NCI-H446 treated with DMSO at 0.1 percent for 48 hours (cell line): ENCODE data around the gene PLS1.

Experiments
- DNase-seq: peaks from one replicate; lab custom pipeline; 2025; lab: John Stamatoyannopoulos, UW

PLS1 gene

DNA sequence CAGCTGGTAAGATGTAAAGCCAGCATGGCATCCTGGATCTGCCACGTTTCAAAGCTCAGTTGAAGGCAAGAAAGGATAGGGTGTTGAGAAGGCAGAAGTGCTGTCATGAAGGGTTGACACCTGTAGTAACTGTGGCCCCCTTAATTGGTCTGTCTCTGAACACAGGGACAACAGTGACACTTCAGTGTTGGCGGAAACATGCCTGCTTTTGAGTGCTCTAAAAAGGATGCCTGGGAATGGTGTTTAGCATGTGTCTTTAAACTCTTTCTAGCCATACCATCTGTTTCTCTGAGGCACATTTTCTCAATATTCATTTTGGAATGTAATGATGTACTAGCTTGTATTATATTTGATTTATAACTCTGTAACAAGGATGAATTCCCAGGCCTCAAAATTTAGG, 42.1 kb downstream of the PLS1 start:
- DNase-seq, result no peak

DNA sequence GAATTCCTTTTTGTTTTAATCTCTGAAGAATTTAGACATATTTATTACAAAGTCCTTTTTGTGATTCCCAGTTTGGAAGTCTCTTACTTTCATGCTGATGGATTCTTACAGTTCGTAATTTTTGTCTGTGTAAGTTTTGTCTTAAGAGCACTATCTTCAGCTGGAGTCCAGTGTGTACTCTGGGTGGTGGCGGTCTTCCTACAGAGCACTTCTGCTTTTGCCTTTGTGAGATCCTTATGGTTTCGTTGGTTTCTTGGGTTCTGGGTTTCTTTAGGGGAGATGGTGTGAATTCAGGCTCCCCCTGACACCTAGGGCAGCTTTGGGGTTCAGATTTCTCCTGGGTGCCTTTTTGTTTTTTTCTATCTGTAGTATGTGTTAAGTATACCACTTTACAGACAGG, 45.3 kb downstream of the PLS1 start:
- no peak for DNase-seq

- no peak for DNase-seq
These were observed 46.8 kb downstream of the PLS1 start for GRCh38 chr3:142642956-142643355.

- no peak for DNase-seq
These were observed 48.3 kb downstream of the PLS1 start for GRCh38 chr3:142644502-142644901.

GRCh38 chr3:142645236-142645793, 49.1 kb downstream of the PLS1 start:
- no peak for DNase-seq

DNA sequence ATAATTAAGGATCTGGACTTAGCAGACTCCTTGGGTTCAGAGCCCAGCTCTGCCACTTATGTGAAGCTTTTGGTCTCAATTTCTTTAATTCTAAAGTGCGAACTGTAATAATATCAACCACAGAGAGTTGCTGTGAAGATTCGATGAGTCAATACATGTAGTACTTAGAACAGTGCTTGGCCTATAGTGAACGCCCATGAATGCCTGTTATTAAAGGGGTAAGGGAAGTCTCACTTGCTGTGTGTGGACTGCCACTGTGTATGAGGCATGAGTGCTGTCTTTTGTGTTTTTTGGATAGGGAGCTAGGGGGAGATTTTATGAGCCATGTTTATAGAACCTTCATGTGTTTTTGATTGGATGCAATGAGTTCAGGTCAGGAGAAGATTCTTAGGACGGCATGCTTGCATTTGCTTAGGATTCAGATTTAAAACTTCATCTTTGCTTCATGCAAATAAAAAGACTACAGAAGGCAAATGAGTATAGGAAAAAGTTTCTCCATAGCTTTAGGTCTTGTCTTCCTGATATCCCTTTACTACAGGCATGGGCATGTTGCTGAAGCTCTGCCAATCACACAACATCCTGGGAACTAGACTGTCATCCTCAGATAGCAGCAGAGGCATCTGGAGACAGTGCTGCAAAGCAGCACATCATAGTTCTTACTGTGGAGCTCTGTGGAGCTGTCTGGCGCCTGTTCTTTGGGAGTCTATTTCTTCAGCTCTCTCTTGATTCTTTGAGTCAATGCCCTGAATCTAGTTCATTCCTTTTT, 50.0 kb downstream of the PLS1 start:
- DNase-seq, result no peak

GRCh38 chr3:142647856-142648255, 51.7 kb downstream of the PLS1 start:
- DNase-seq, result peak; percentile 35

DNA sequence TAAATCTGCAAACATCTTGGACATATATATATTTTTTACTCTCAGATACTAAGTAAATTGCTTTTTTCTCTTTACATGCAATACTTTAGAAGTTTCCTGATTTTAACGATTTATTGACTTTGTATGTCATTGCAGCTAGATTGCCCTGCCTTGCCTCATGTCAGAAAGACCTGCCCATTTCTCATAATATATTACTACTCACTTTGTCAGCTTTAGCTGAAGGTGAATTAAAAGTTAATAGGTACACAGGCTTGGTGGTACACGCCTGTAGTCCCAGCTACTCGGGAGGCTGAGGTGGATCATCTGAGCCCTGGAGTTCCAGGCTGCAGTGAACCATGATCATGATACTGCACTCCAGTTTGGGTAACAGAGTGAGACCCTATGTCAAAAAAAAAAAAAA, 52.8 kb downstream of the PLS1 start:
- no peak for DNase-seq

- peak; percentile 25 for DNase-seq
These were observed 54.0 kb downstream of the PLS1 start for GRCh38 chr3:142650001-142650693.

DNA sequence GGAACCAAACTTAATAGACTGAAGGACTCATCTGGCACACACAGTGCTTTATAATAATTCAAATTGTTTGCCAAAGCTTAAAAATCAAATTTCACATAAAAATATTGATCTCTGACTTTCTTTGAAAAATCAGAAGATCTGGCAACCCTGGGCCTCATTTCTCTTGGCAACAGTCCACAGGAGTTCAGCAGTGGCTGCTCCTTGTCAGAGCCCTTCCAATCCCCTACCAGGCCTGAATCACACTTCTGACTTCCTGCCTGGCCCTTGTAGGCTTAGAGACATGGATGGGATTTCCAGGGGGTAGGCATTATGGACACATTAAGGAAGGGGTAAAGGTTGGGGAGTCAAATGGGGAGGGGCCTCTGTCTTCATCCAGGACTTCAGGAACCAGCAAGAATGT, 55.5 kb downstream of the PLS1 start:
- peak; percentile 21 for DNase-seq

GRCh38 chr3:142652826-142653292, 56.7 kb downstream of the PLS1 start:
- DNase-seq, result no peak

DNA sequence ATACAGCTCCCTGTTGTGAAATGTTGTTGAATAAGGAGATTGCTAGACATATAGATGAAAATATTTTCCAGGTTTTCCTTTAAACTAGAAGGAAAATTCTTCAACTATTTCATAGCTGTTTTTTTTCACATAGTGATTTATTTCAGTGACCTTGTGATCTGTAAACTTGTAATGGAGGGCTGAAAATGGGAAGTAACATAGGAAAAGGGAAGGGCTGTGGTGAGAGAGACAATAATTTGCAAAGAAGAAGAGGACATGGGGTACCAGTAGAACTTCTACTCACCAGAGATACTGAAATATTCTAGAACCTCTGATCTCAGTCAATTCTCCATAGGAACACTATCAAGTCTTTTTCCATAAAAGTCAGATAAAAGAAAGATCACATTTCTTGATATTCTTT, 60.4 kb downstream of the PLS1 start:
- DNase-seq, result no peak

DNA sequence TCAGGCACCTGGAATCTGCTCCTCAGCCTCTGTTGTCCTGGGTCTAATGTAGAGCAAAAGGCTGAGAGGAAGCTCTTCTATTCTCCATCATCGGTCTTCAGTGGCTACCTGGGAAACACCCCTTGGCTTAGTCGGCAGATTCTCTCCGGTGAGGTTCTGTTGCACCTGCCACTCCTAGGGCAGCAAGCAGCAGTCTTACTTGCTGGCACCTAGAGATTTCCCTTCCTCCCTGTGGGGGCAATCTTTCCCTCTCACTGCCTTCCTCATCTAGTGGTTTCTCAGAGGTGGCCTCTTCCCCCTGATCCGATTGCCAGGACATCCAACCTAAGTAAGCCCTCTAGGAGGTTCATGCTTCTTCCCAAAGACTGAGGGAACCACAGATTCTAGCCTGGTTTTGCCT, 60.8 kb downstream of the PLS1 start:
- DNase-seq, result no peak

DNA sequence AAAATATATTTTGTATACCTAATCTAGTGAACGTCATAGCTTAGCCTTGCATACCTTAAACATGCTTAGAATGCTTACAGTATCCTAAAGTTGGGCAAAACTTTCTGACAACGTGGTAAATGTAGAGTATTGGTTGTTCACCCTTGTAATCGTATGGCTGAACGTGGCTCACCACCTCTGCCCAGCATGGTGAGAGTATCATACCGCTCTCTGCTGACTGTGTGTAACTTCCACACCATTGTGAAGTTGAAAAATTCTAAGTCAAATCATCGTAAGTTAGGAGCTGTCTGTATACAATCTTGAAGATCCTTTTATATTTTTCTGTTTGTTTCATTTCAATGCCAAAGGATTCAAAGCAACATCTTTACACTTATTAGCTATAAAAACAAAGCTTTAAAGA, 64.2 kb downstream of the PLS1 start:
- no peak for DNase-seq

GRCh38 chr3:142660893-142661292, 64.7 kb downstream of the PLS1 start:
- no peak for DNase-seq

GRCh38 chr3:142663865-142664264, 67.7 kb downstream of the PLS1 start:
- DNase-seq, result no peak

DNA sequence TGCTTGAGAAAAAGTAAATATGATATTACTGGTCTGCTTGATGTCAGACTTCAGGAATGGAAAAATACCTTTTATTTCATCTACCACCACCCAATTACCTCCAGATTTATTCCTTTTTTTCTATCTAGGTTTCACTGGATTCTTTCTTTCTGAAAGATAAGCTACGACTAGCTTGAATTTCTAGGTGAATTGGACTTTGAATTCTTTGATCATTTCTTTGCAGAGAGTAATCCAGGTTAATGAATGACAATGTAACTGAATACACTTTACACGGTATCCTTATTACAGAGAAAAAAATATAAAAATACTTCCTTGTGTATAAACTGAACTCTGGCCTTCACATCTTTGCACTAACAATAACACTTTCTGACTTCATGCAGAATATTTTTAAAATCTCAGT, 68.1 kb downstream of the PLS1 start:
- DNase-seq, result no peak

- no peak for DNase-seq
These were observed 68.6 kb downstream of the PLS1 start for GRCh38 chr3:142664819-142665218.

DNA sequence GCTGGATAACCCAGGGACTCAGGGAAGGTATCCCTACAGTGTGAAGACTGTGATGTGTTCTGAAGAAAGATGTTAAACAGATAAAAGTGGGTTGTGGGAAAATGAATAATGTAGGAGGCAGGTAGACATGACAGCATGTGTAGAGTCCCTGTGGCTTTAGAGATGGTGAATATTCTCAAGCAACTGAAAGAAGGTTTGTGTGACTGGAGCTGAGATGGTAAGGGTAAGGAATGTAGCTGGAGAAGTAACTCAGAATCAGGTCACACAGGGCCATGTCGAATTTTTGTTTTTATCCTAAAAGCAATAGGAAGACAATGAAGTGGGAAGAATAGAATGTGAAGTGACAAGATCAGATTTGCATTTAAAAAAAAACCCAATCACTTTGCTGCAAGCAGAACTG, 73.9 kb downstream of the PLS1 start:
- no peak for DNase-seq

GRCh38 chr3:142676151-142676550, 80.0 kb downstream of the PLS1 start:
- no peak for DNase-seq

DNA sequence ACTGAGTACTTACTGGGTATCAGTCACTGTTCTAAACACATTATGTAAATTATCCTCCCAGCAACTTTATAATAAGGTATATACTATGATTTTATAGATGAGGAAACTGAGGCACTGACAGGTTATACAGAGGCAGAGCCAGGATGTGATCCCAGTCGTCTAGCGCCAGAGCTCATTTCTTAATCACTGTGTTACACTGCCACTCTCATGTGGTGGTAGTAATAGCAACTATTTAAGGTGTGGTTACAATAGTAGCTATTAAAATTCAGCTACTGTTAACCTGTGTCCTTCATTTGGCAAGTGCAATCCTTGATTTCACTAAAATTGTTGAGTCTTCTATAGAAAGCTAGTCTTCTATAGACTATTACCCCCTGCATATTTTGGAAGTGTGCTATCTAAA, 84.5 kb downstream of the PLS1 start:
- DNase-seq, result no peak

- no peak for DNase-seq
These were observed 94.4 kb downstream of the PLS1 start for GRCh38 chr3:142690613-142691012.

- DNase-seq, result no peak
These were observed 95.3 kb downstream of the PLS1 start for GRCh38 chr3:142691527-142691926.
